ENCODE results near the gene EVI5. TPM values are rescaled to one million over a fixed set of nuclear protein-coding genes. Genes with fewer than 3 reads are reported as not detected.

The EVI5 gene
- total and polyA plus RNA-seq, 11 donors, result 3.5 to 34.6 (median 23.5) TPM

- WGBS, 4 donors, result 77 to 96% (median 84%) methylated on average over 1 of the region's 1 CpG
- intact Hi-C loops (cut with DNase I), result loop anchor here in 4 of 10 donors (2.0 to 10.0 kb wide), 4 partner anchors 51 to 65 kb away; no protein-coding TSS in a partner anchor
These were observed 30.7 kb downstream of the EVI5 start for GRCh38 chr1:92754000-92754718.

GRCh38 chr1:92752719-92753118, 32.2 kb downstream of the EVI5 start:
- Histone ChIP-seq H3K4me3 (no peak overlapping the region), H3K36me3 (no peaks in the 10 kb centered on the region), H3K9me3 (peaks cover 0 to 9% (median 0%) of the 10 kb centered on the region in 12 donors), H3K27ac (no peak overlapping the region), H3K4me1 (peaks cover 0 to 37% (median 19%) of the 10 kb centered on the region in 12 donors), H3K27me3 (no peaks in the 10 kb centered on the region)
- ATAC-seq (no peak), DNase-seq (no peak)
- TF ChIP-seq CTCF (IDR thresholded peaks at IDR 0.05) (no peak), POLR2A (IDR thresholded peaks at IDR 0.05) (no peak)
- WGBS, 4 donors, result 57 to 62% (median 60%) methylated on average over 3 of the region's 3 CpGs
- intact Hi-C loops (cut with DNase I), result loop anchor here in 3 of 10 donors (5.0 to 10.0 kb wide), 3 partner anchors 52 to 65 kb away; no protein-coding TSS in a partner anchor

More at GRCh38 chr1:92754000-92754718, 30.7 kb downstream of the EVI5 start:
- no peak for DNase-seq
- peaks cover 0 to 9% (median 0%) of the 10 kb centered on the region in 12 donors for H3K9me3 ChIP-seq
- TF ChIP-seq CTCF (IDR thresholded peaks at IDR 0.05) (no peak), POLR2A (IDR thresholded peaks at IDR 0.05) (no peak)
- peaks cover 0 to 32% (median 16%) of the 10 kb centered on the region in 12 donors for H3K4me1 ChIP-seq
- no peak for ATAC-seq
- no peaks in the 10 kb centered on the region for H3K36me3 ChIP-seq
- peak overlapping the region in 2 of 12 donors; percentile 18 to 80 for H3K27ac ChIP-seq
- H3K27me3 ChIP-seq, result no peaks in the 10 kb centered on the region
- H3K4me3 ChIP-seq, result no peak overlapping the region

GRCh38 chr1:92749024-92749634, 35.8 kb downstream of the EVI5 start:
- WGBS, 4 donors, result 100% methylated on average over 1 of the region's 1 CpG; no CpG with 5 or more reads in 2 of the 4 donors
- Histone ChIP-seq H3K9me3 (peaks cover 0 to 3% (median 0%) of the 10 kb centered on the region in 12 donors), H3K4me3 (no peak overlapping the region), H3K27ac (no peak overlapping the region), H3K27me3 (no peaks in the 10 kb centered on the region), H3K36me3 (peaks cover 0 to 6% (median 0%) of the 10 kb centered on the region in 9 donors), H3K4me1 (peaks cover 0 to 25% (median 7%) of the 10 kb centered on the region in 12 donors)
- ATAC-seq (peak in 3 of 4 donors; percentile 54 to 59 (median 55)), DNase-seq (peak in 1 of 5 donors; percentile 16)
- TF ChIP-seq POLR2A (IDR thresholded peaks at IDR 0.05) (no peak), CTCF (IDR thresholded peaks at IDR 0.05) (peak; percentile 34 to 72 (median 54))
- intact Hi-C loops (cut with DNase I), result loop anchor here in 5 of 10 donors (1.0 to 5.0 kb wide), 6 partner anchors 33 to 83 kb away; partner anchors contain the start of gene RPL5 (in 1 of the 5)

- 87 to 97% (median 89%) methylated on average over 3 of the region's 3 CpGs for WGBS, 4 donors
- Histone ChIP-seq H3K9me3 (no peaks in the 10 kb centered on the region), H3K4me1 (peaks cover 0 to 22% (median 7%) of the 10 kb centered on the region in 12 donors), H3K27me3 (no peaks in the 10 kb centered on the region), H3K36me3 (peaks cover 0 to 6% (median 0%) of the 10 kb centered on the region in 9 donors), H3K27ac (peak overlapping the region in 3 of 12 donors; percentile 1 to 43 (median 22)), H3K4me3 (no peak overlapping the region)
- no peak for ATAC-seq
- TF ChIP-seq POLR2A (IDR thresholded peaks at IDR 0.05) (no peak), CTCF (IDR thresholded peaks at IDR 0.05) (no peak)
- intact Hi-C loops (cut with DNase I), result loop anchor here in 4 of 10 donors (2.0 to 5.0 kb wide), 4 partner anchors 34 to 84 kb away; partner anchors contain the start of gene RPL5 (in 1 of the 4)
- no peak for DNase-seq
These were observed 36.8 kb downstream of the EVI5 start for GRCh38 chr1:92748138-92748537.
